ENCODE data around the gene SECTM1.

Gene SECTM1

DNA sequence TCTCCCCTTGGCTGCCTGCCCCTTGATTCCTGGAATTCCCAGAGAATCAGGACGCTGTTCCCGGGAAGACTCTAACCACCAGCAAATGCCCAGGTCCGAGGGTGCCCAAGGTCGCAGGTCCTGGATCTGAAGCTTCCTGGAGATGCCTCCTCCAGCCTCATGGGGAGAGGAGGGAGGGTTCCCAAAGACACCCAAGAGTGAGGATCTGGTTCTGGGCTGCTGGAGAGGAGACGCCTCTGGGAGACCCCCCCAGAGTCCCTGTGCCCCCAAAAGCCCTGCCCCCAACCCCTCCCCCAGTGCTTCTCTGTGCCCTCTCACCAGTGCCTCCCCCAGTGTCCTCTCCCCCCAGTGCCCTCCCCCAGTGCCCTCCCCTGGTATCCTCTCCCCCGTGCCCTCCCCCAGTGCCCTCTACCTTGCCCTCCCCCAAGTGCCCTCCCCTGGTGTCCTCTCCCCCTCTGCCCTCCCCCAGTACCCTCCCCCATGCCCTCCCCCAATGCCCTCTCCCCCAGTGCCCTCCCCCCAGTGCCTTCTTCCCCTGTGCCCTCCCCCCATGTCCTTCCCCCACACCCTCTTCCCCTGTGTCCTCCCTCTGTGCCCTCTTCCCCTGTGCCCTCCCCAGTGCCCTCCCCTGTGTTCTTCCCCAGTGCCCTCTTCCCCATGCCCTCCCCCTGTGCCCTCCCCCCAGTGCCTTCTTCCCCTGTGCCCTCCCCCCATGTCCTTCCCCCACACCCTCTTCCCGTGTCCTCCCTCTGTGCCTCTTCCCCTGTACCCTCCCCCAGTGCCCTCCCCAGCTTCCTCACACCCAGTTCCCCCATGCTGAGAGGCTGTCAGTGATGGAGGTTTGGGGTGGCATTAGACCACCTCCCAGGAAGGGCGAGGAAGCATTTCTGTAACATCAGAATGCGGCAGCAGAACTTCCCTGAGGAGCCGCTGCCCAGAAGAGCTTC is 6.3 kb upstream of the SECTM1 start:
- ChIA-PET CTCF (interaction anchor here (1.0 to 3.0 kb wide), 3 partner anchors 10 to 39 kb away, joined by 3 to 21 read pairs (median 13); no protein-coding TSS in a partner anchor), POLR2A (no interaction called here)
- TF ChIP-seq, protein P1, sequence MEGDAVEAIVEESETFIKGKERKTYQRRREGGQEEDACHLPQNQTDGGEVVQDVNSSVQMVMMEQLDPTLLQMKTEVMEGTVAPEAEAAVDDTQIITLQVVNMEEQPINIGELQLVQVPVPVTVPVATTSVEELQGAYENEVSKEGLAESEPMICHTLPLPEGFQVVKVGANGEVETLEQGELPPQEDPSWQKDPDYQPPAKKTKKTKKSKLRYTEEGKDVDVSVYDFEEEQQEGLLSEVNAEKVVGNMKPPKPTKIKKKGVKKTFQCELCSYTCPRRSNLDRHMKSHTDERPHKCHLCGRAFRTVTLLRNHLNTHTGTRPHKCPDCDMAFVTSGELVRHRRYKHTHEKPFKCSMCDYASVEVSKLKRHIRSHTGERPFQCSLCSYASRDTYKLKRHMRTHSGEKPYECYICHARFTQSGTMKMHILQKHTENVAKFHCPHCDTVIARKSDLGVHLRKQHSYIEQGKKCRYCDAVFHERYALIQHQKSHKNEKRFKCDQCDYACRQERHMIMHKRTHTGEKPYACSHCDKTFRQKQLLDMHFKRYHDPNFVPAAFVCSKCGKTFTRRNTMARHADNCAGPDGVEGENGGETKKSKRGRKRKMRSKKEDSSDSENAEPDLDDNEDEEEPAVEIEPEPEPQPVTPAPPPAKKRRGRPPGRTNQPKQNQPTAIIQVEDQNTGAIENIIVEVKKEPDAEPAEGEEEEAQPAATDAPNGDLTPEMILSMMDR (IDR thresholded peaks at IDR 0.05; ENCODE audit: insufficient read depth, low read length, missing control alignments): no peak
- peak overlapping the region; percentile 12; the same call in 1 of the 2 replicates for H3K4me3 ChIP-seq (ENCODE audit: low read depth, low read length)
- no peak for DNase-seq (ENCODE audit: low read depth, low spot score)

DNA sequence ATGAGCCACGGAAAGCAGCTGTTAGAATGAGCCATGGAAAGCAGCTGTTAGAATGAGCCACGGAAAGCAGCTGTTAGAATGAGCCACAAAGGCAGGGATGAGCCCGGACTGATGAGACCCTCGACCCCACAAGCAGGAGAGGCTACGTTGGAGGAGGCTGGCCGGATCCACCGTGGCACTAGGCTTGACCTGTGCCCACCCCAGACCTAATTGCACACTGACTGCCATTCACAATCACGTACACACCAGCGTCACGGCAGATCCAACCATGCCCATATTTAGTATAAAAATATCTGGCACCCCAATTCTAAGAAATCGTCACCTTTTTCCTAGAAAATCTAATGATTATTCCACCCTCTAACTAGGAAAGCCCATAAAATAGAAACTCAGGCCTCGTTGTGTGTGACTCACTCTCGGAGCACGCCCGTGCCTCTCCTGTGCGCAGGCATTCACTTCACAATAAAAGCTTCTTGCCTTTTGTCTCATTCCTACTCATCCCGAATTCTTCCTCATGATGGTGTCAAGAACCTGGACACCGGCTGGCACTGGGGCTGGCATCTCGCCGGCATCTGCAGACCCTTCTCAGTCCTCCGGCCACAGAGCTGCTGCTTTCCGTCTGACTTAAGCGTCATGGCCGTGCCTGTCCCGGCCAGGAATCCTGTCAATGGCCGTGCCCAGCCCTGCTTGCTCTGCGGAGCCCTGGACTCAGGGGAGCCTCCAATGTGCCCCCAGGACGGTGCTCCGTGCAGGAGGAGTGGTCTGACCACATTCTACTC is 5.5 kb upstream of the SECTM1 start:
- H3K4me3 ChIP-seq (ENCODE audit: low read depth, low read length): peak overlapping the region; percentile 12; the same call in 1 of the 2 replicates
- ChIA-PET POLR2A (no interaction called here), CTCF (interaction anchor here (0.6 to 3.0 kb wide), 8 partner anchors 11 to 133 kb away, joined by 3 to 21 read pairs (median 3); no protein-coding TSS in a partner anchor)
- DNase-seq (ENCODE audit: low read depth, low spot score): no peak
- TF ChIP-seq, protein P1 (IDR thresholded peaks at IDR 0.05; ENCODE audit: insufficient read depth, low read length, missing control alignments): no peak

DNA sequence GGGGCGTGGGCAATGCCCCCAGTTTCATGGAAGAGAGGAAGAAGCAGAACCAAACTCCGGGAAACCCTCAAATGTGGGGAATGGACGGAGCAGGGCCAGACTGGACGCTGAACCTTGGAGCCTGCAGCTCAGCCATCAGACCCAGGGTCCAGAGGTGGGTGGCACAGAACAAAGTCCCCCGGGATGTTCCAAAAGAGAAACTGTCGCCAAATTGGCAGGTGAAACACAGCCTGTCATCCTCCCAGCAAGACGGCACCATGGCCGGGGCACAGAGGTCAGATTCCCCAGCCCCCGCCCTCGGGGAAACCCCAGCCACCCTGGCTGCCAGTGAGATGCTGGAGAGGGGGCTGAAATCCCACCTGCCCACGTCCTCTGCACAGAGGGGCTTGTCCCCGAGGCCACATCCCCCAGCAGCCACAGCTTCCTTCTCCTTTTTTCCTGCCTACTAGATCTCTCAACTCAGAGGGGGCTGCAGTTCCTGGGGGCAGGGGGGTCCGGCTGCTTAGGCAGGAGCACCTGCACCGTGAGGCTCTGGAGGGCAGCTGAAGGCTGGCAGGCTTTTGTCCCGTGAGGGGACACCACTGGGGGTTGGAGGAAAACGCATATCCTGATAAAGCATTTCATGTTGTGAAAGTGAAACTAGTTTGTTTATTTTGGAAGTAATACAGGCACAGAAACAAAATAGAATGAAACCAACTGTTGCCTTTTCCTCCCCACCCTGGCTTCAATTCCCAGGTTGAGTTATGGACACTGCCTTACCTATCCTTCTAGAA is 1.2 kb upstream of the SECTM1 start:
- TF ChIP-seq, protein P1 (IDR thresholded peaks at IDR 0.05; ENCODE audit: insufficient read depth, low read length, missing control alignments): no peak
- CTCF ChIA-PET: interaction anchor here (1.5 to 2.7 kb wide), 3 partner anchors 9 to 33 kb away, joined by 4 to 8 read pairs (median 4); no protein-coding TSS in a partner anchor
- peak overlapping the region; percentile 30 for H3K4me3 ChIP-seq (ENCODE audit: low read depth, low read length)
- no peak for DNase-seq (ENCODE audit: low read depth, low spot score)
- POLR2A ChIA-PET: interaction anchor here (0.6 kb wide), 1 partner anchor 80 kb away, joined by 3 read pairs; no protein-coding TSS in a partner anchor

DNA sequence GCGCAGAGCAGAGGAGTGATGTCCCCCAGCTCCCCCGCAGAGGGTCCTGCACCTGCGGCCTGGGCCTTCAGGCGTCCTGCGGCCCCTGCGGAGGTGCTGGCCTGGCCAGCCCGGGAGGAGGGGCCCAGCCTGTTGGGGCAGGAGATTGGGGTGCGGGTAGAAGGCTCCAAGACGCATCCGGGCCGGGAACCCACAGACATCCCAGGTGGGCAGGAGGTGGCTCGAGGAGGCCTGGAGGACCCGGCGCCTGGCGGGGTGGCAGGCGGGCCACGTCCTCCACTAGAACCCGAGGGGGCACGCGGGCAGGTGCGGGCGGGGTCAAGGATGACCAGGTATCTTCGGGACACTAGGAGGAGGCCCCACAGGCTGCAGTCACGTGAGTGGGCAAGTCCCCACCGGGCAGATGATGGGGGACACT is 647 bp upstream of the SECTM1 start:
- ChIA-PET CTCF (interaction anchor here (1.1 to 2.7 kb wide), 6 partner anchors 9 to 93 kb away, joined by 3 to 8 read pairs (median 3); no protein-coding TSS in a partner anchor), POLR2A (interaction anchor here (0.6 to 1.4 kb wide), 2 partner anchors 42 to 81 kb away, joined by 3 read pairs; no protein-coding TSS in a partner anchor)
- TF ChIP-seq, protein P1 (IDR thresholded peaks at IDR 0.05; ENCODE audit: insufficient read depth, low read length, missing control alignments): no peak
- no peak for DNase-seq (ENCODE audit: low read depth, low spot score)
- peak overlapping the region; percentile 59 for H3K4me3 ChIP-seq (ENCODE audit: low read depth, low read length)

DNA sequence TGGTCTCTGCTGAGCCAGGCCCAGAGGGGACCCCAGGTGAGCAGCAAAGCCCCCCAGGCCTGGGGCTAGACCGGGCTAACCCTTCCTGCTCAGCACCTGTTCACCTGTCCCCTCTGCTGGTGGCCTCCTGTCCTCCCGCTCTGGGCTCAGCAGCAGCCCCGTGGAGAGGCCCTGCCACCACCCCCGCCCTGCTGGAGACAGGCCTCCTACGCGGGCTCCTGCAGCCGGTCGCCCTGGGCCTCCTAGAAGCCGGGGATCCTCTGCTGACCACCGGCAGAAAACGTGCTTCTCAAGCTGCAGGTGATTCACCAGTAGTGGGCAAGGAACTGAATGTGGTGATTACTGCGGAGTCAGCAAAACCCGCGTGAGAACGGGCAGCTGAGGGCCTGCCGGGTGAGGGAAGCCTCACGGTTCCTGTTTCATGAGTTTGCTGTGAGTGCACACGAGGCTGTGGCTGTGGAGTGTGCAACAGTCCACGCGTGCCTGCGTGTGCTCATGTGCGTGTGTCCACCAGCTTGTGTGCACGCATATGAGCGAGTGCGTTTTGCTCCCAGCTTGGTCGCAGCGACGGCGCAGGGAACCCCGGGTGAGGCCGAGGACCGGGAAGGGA is 792 bp downstream of the SECTM1 start:
- CTCF ChIA-PET: interaction anchor here (0.9 to 2.7 kb wide), 9 partner anchors 11 to 92 kb away, joined by 3 to 8 read pairs (median 3); partner anchors contain the start of gene CD7
- POLR2A ChIA-PET: interaction anchor here (1.4 kb wide), 1 partner anchor 40 kb away, joined by 3 read pairs; no protein-coding TSS in a partner anchor
- peak overlapping the region; percentile 59 for H3K4me3 ChIP-seq (ENCODE audit: low read depth, low read length)
- DNase-seq (ENCODE audit: low read depth, low spot score): no peak
- TF ChIP-seq, protein P1 (IDR thresholded peaks at IDR 0.05; ENCODE audit: insufficient read depth, low read length, missing control alignments): no peak
